Measurements from ENCODE around the gene LAMC1. TPM values are rescaled to one million over a fixed set of nuclear protein-coding genes. Genes with fewer than 3 reads are reported as not detected.

Gene LAMC1
- total RNA-seq, 4 donors from 2014 or later: 288 to 318 (median 304) TPM

GRCh38 chr1:183082650-183083049 lies 59.4 kb downstream of the LAMC1 start:
- peaks cover 0 to 87% (median 27%) of the 10 kb centered on the region in 4 donors for H3K4me1 ChIP-seq
- no peaks in the 10 kb centered on the region for H3K9me3 ChIP-seq
- WGBS, 2 donors: 67 to 72% methylated on average over 1 of the region's 1 CpG

DNA sequence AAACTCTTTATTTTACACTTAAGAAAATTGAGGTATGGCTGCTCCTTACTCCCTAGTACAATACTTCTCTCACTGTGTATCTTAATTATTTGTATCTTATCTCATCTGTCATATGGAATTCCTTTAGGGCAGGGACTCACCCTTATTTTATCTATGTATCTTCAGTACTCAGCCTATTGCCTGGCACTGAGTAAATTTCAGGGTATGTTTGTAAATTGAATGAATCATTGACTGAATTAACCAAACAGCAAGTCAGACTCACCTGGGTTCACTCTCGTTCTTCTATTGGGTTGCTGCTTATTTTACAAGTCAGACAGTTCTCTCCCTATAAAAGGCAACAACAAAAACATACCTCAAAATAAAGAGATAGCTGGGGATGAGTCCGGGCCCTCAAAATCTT lies 63.8 kb downstream of the LAMC1 start:
- TF ChIP-seq EP300 (IDR thresholded peaks at IDR 0.05) (no peak), POLR2A (IDR thresholded peaks at IDR 0.05) (no peak)
- TF ChIP-seq, protein P1, sequence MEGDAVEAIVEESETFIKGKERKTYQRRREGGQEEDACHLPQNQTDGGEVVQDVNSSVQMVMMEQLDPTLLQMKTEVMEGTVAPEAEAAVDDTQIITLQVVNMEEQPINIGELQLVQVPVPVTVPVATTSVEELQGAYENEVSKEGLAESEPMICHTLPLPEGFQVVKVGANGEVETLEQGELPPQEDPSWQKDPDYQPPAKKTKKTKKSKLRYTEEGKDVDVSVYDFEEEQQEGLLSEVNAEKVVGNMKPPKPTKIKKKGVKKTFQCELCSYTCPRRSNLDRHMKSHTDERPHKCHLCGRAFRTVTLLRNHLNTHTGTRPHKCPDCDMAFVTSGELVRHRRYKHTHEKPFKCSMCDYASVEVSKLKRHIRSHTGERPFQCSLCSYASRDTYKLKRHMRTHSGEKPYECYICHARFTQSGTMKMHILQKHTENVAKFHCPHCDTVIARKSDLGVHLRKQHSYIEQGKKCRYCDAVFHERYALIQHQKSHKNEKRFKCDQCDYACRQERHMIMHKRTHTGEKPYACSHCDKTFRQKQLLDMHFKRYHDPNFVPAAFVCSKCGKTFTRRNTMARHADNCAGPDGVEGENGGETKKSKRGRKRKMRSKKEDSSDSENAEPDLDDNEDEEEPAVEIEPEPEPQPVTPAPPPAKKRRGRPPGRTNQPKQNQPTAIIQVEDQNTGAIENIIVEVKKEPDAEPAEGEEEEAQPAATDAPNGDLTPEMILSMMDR (IDR thresholded peaks at IDR 0.05): no peak
- peaks cover 0 to 87% (median 40%) of the 10 kb centered on the region in 4 donors for H3K4me1 ChIP-seq
- no peak for DNase-seq (ENCODE audit: low spot score in 2 of 2)
- no peaks in the 10 kb centered on the region for H3K9me3 ChIP-seq
- WGBS, 2 donors: 82 to 85% methylated on average over 2 of the region's 2 CpGs
- peak overlapping the region in 1 of 4 donors; percentile 36 for H3K27ac ChIP-seq
- no peaks in the 10 kb centered on the region for H3K27me3 ChIP-seq
- no peak overlapping the region for H3K4me3 ChIP-seq
- H3K36me3 ChIP-seq: no peaks in the 10 kb centered on the region

More at GRCh38 chr1:183082650-183083049, 59.4 kb downstream of the LAMC1 start:
- Histone ChIP-seq H3K27ac (peak overlapping the region in 1 of 4 donors; percentile 37), H3K4me3 (no peak overlapping the region), H3K27me3 (no peaks in the 10 kb centered on the region), H3K36me3 (no peaks in the 10 kb centered on the region)
- DNase-seq (ENCODE audit: low spot score in 2 of 2): no peak
- TF ChIP-seq, protein P1 (IDR thresholded peaks at IDR 0.05): no peak
- no peak for TF ChIP-seq POLR2A (IDR thresholded peaks at IDR 0.05)
- no peak for TF ChIP-seq EP300 (IDR thresholded peaks at IDR 0.05)

GRCh38 chr1:183089025-183089639 lies 65.9 kb downstream of the LAMC1 start:
- no peak for DNase-seq (ENCODE audit: low spot score in 2 of 2)
- WGBS, 2 donors: 70 to 82% methylated on average over 3 of the region's 3 CpGs
- Histone ChIP-seq H3K4me1 (peaks cover 0 to 91% (median 49%) of the 10 kb centered on the region in 4 donors), H3K36me3 (no peaks in the 10 kb centered on the region), H3K27ac (peak overlapping the region in 3 of 4 donors; percentile 21 to 86 (median 86)), H3K9me3 (no peaks in the 10 kb centered on the region), H3K27me3 (no peaks in the 10 kb centered on the region), H3K4me3 (no peak overlapping the region)
- TF ChIP-seq, protein P1 (IDR thresholded peaks at IDR 0.05): no peak
- TF ChIP-seq EP300 (IDR thresholded peaks at IDR 0.05) (no peak), POLR2A (IDR thresholded peaks at IDR 0.05) (no peak)

DNA sequence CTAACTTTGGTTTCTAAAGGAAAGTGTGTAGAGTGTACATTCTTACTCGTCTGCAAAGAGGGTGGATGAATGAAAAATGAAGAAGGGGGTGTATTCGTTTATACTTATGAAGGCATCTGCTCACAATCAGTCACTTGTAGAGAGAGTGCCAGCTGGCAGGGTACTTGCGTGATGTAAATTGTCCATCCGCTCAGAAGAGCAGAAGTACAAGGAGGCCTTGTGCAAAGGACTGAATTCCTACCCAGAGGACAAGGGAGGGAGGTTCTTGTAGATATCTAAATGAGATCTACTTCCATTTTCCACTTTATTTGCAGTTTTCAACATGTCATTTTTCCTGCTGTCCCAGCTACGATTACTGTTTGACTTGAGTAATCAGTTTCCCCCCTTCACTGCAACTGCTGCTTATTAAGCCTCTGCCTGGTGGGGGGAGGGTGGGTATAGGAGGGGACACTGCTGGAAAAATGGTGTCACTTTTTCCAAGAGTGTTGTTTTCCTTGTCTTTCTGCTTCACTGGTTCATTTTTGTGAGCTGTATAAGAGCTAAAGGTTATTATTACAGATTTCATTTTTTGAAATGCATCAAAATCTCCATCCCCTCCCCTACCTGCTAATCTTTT lies 67.3 kb downstream of the LAMC1 start:
- Histone ChIP-seq H3K4me1 (peaks cover 0 to 100% (median 54%) of the 10 kb centered on the region in 4 donors), H3K27ac (peak overlapping the region; percentile 21 to 86 (median 81)), H3K27me3 (no peaks in the 10 kb centered on the region), H3K36me3 (no peaks in the 10 kb centered on the region), H3K9me3 (no peaks in the 10 kb centered on the region), H3K4me3 (peak overlapping the region in 1 of 4 donors; percentile 16)
- peak; percentile 19 to 81 for TF ChIP-seq EP300 (IDR thresholded peaks at IDR 0.05)
- TF ChIP-seq, protein P1 (IDR thresholded peaks at IDR 0.05): no peak
- 24 to 29% methylated on average over 5 of the region's 5 CpGs for WGBS, 2 donors
- peak; percentile 32 to 36 for DNase-seq (ENCODE audit: low spot score in 2 of 2)

GRCh38 chr1:183091181-183091580 lies 68.0 kb downstream of the LAMC1 start:
- 38 to 50% methylated on average over 2 of the region's 2 CpGs for WGBS, 2 donors
- Histone ChIP-seq H3K9me3 (no peaks in the 10 kb centered on the region), H3K36me3 (no peaks in the 10 kb centered on the region), H3K4me3 (no peak overlapping the region), H3K27me3 (no peaks in the 10 kb centered on the region), H3K4me1 (peaks cover 0 to 100% (median 59%) of the 10 kb centered on the region in 4 donors), H3K27ac (peak overlapping the region; percentile 21 to 86 (median 81))
- no peak for DNase-seq (ENCODE audit: low spot score in 2 of 2)
- TF ChIP-seq, protein P1 (IDR thresholded peaks at IDR 0.05): no peak
- no peak for TF ChIP-seq POLR2A (IDR thresholded peaks at IDR 0.05)
- TF ChIP-seq EP300 (IDR thresholded peaks at IDR 0.05): no peak

Data from tibial nerve (tissue), 4 donors.